ENCODE measurements around the gene BAD.
A peak's percentile ranks its signal among the peaks of the same experiment; 100 is the strongest.
"Not testable (repeated sequence)": the region's sequence is repeated elsewhere in the genome, so short reads cannot be mapped to it uniquely, and the experiment has no call there.

Gene BAD

GRCh38 chr11:64255135-64256128, 29.0 kb downstream of the BAD start:
- DNase-seq: no peak

GRCh38 chr11:64254326-64254725, 30.1 kb downstream of the BAD start:
- no peak for DNase-seq

GRCh38 chr11:64253481-64253880, 31.0 kb downstream of the BAD start:
- no peak for DNase-seq

- no peak for DNase-seq
Observed at GRCh38 chr11:64253043-64253442, 31.4 kb downstream of the BAD start.

- DNase-seq: peak; percentile 28
Observed at GRCh38 chr11:64252003-64252872, 32.2 kb downstream of the BAD start.

GRCh38 chr11:64251753-64252002, 32.8 kb downstream of the BAD start:
- no peak for DNase-seq

GRCh38 chr11:64251016-64251752, 33.3 kb downstream of the BAD start, which contains the start of gene PLCB3:
Gene PLCB3, plus strand, starts transcription at chr11:64251530. Its CDS starts 120 bp downstream, at chr11:64251650.
- peak; percentile 47 for DNase-seq

- peak; percentile 53 for DNase-seq
Observed at GRCh38 chr11:64250415-64251015, 34.0 kb downstream of the BAD start.

GRCh38 chr11:64249563-64250414, 34.7 kb downstream of the BAD start:
- DNase-seq: no peak

- DNase-seq: no peak
Observed at GRCh38 chr11:64249038-64249437, 35.4 kb downstream of the BAD start.

- DNase-seq: no peak
Observed at GRCh38 chr11:64248578-64248977, 35.9 kb downstream of the BAD start.

- peak; percentile 39 for DNase-seq
Observed at GRCh38 chr11:64247729-64248531, 36.5 kb downstream of the BAD start.

- DNase-seq: peak; percentile 91
Observed at GRCh38 chr11:64246871-64247728, 37.4 kb downstream of the BAD start, which contains the start of gene PPP1R14B. Gene PPP1R14B, minus strand, starts transcription at chr11:64246943. Its CDS starts 270 bp downstream, at chr11:64246673.

GRCh38 chr11:64246621-64246870, 37.9 kb downstream of the BAD start:
- DNase-seq: not testable (repeated sequence)

- DNase-seq: peak; percentile 58
Observed at GRCh38 chr11:64245797-64246620, 38.5 kb downstream of the BAD start.

GRCh38 chr11:64245401-64245796, 39.1 kb downstream of the BAD start:
- DNase-seq: no peak

GRCh38 chr11:64244966-64245365, 39.5 kb downstream of the BAD start:
- DNase-seq: no peak

GRCh38 chr11:64244107-64244506, 40.4 kb downstream of the BAD start:
- DNase-seq: no peak

All from NCI-H345 (cell line).